H1 (cell line): ENCODE data around the gene APMAP. TPM values are rescaled to one million over a fixed set of nuclear protein-coding genes. Genes with fewer than 3 reads are reported as not detected.

Experiments used
- KDM1A ChIP-seq: fragments of 200-600, 300-600 bp; sonication (generic); IDR thresholded peaks from 2 replicates; pipeline ENCODE4 v1.7.1; 2016; ENCODE audit warnings: mild to moderate bottlenecking, low read length, borderline replicate concordance
- SP1 ChIP-seq: IDR thresholded peaks from 2 replicates; pipeline ENCODE4 v1.6.1; 2011; ENCODE audit warnings: low read depth, low read length
- SRF ChIP-seq: IDR thresholded peaks from 2 replicates; pipeline ENCODE4 v1.6.1; 2011; ENCODE audit warnings: mild to moderate bottlenecking, low read depth, low read length, moderate library complexity
- polyA plus RNA-seq, 7 experiments: library from polyadenylated mRNA; depleted of rRNA in 3 of 7; stranded (reverse) in 5 of 7; unstranded in 2 of 7; fragments of >200 nt in 5 of 7; fragments of 200-250 nt in 2 of 7; gene quantifications; 1 replicate in 5 of 7; 2 replicates in 1 of 7; 4 replicates in 1 of 7; pipeline versions ENCODE4 v1.2.1 to v1.2.3, GENCODE V29; 2011 to 2013; ENCODE audit warnings: missing spikeins in 2 of 7, mixed read lengths in 2 of 7
- total RNA-seq: library from RNA; stranded (reverse); fragmentation: NEBNext Ultra II Directional; extraction: Animal tissue kit (Norgen Biotek cat#: 25700); gene quantifications from 2 replicates; pipeline ENCODE4 v1.2.1, GENCODE V29; 2021

The APMAP gene
- total and polyA plus RNA-seq, 2 of the 8 experiments (the other 6 are each of a cell fraction or from before 2014, with no cell fraction given): 31.3 to 66.0 TPM

- TF ChIP-seq KDM1A (no peak), SP1 (no peak), SRF (no peak)
- TF ChIP-seq, all 59 proteins: peak for 0
Observed at GRCh38 chr20:24986436-24987015, 6.0 kb downstream of the APMAP start (continued).
